Measurements from ENCODE around the gene XYLT1.

The XYLT1 gene

GRCh38 chr16:17397499-17397891 is 73.3 kb downstream of the XYLT1 start:
- no peak overlapping the region for H3K9ac ChIP-seq (ENCODE audit: low read depth, low read length, poor library complexity, severe bottlenecking)
- H3F3A ChIP-seq (ENCODE audit: low read depth), result no peaks in the 10 kb centered on the region
- peaks cover 52% of the 10 kb centered on the region; the same call in 1 of the 2 replicates for H3K36me3 ChIP-seq (ENCODE audit: insufficient read depth, low read length)
- peaks cover 92% of the 10 kb centered on the region for H3K79me2 ChIP-seq (ENCODE audit: insufficient read depth, low read length)
- H4K20me1 ChIP-seq (ENCODE audit: insufficient read depth, low read length, poor library complexity, severe bottlenecking), result peaks cover 94% of the 10 kb centered on the region
- H3K4me2 ChIP-seq (ENCODE audit: low read depth, low read length, poor library complexity, severe bottlenecking), result peak overlapping the region; percentile 33
- no peak overlapping the region for H2AFZ ChIP-seq (ENCODE audit: low read length)
- no peaks in the 10 kb centered on the region for H3K27me3 ChIP-seq (ENCODE audit: insufficient read depth, low read length, poor library complexity, severe bottlenecking)
- H3K4me1 ChIP-seq (ENCODE audit: insufficient read depth, low read length, poor library complexity, severe bottlenecking), result peaks cover 28% of the 10 kb centered on the region
- H3K9me2 ChIP-seq (replicated peaks; ENCODE audit: low read depth, low read length), result no peaks in the 10 kb centered on the region
- TF ChIP-seq EZH2phosphoT487 (IDR thresholded peaks at IDR 0.05; ENCODE audit: borderline replicate concordance), result no peak
- no peak for TF ChIP-seq CTCF (conservative IDR thresholded peaks at IDR 0.05; ENCODE audit: low read length)
- no peaks in the 10 kb centered on the region for H3K9me3 ChIP-seq (ENCODE audit: insufficient read depth, low read depth, low read length)
- no peak overlapping the region for H3K4me3 ChIP-seq (ENCODE audit: low read length, poor library complexity, severe bottlenecking)

- Histone ChIP-seq H3F3A (ENCODE audit: low read depth) (no peaks in the 10 kb centered on the region), H3K9ac (ENCODE audit: low read depth, low read length, poor library complexity, severe bottlenecking) (no peak overlapping the region), H3K9me2 (replicated peaks; ENCODE audit: low read depth, low read length) (no peaks in the 10 kb centered on the region), H3K4me1 (ENCODE audit: insufficient read depth, low read length, poor library complexity, severe bottlenecking) (peaks cover 28% of the 10 kb centered on the region), H4K20me1 (ENCODE audit: insufficient read depth, low read length, poor library complexity, severe bottlenecking) (peaks cover 91% of the 10 kb centered on the region), H3K27me3 (ENCODE audit: insufficient read depth, low read length, poor library complexity, severe bottlenecking) (no peaks in the 10 kb centered on the region), H3K4me3 (ENCODE audit: low read length, poor library complexity, severe bottlenecking) (no peak overlapping the region), H3K79me2 (ENCODE audit: insufficient read depth, low read length) (peaks cover 92% of the 10 kb centered on the region), H3K9me3 (ENCODE audit: insufficient read depth, low read depth, low read length) (no peaks in the 10 kb centered on the region), H3K36me3 (ENCODE audit: insufficient read depth, low read length) (peaks cover 47% of the 10 kb centered on the region; the same call in 1 of the 2 replicates), H2AFZ (ENCODE audit: low read length) (no peak overlapping the region), H3K4me2 (ENCODE audit: low read depth, low read length, poor library complexity, severe bottlenecking) (peak overlapping the region; percentile 33)
- TF ChIP-seq EZH2phosphoT487 (IDR thresholded peaks at IDR 0.05; ENCODE audit: borderline replicate concordance) (no peak), CTCF (conservative IDR thresholded peaks at IDR 0.05; ENCODE audit: low read length) (no peak)
Measured at GRCh38 chr16:17396762-17397498, 73.8 kb downstream of the XYLT1 start.

- Histone ChIP-seq H3K36me3 (ENCODE audit: insufficient read depth, low read length) (peaks cover 39% of the 10 kb centered on the region; the same call in 1 of the 2 replicates), H2AFZ (ENCODE audit: low read length) (no peak overlapping the region), H3K4me2 (ENCODE audit: low read depth, low read length, poor library complexity, severe bottlenecking) (no peak overlapping the region), H3K4me1 (ENCODE audit: insufficient read depth, low read length, poor library complexity, severe bottlenecking) (peaks cover 23% of the 10 kb centered on the region), H3K9me3 (ENCODE audit: insufficient read depth, low read depth, low read length) (no peaks in the 10 kb centered on the region), H3K9ac (ENCODE audit: low read depth, low read length, poor library complexity, severe bottlenecking) (no peak overlapping the region), H3K4me3 (ENCODE audit: low read length, poor library complexity, severe bottlenecking) (no peak overlapping the region), H4K20me1 (ENCODE audit: insufficient read depth, low read length, poor library complexity, severe bottlenecking) (peaks cover 89% of the 10 kb centered on the region), H3K27me3 (ENCODE audit: insufficient read depth, low read length, poor library complexity, severe bottlenecking) (no peaks in the 10 kb centered on the region), H3K79me2 (ENCODE audit: insufficient read depth, low read length) (peaks cover 93% of the 10 kb centered on the region), H3K9me2 (replicated peaks; ENCODE audit: low read depth, low read length) (no peaks in the 10 kb centered on the region), H3F3A (ENCODE audit: low read depth) (no peaks in the 10 kb centered on the region)
- TF ChIP-seq CTCF (conservative IDR thresholded peaks at IDR 0.05; ENCODE audit: low read length) (no peak), EZH2phosphoT487 (IDR thresholded peaks at IDR 0.05; ENCODE audit: borderline replicate concordance) (no peak)
Measured at GRCh38 chr16:17395849-17396480, 74.8 kb downstream of the XYLT1 start.

All from Loucy (cell line).